ENCODE results near the gene PLEKHA3. TPM values are rescaled to one million over a fixed set of nuclear protein-coding genes. Genes with fewer than 3 reads are reported as not detected.

The PLEKHA3 gene
- total RNA-seq (20.2 TPM), polyA plus RNA-seq (15.0 TPM)

- Histone ChIP-seq H3K27ac (ENCODE audit: low read depth) (peak within 1 kb of the TSS; percentile 73), H3K36me3 (ENCODE audit: insufficient read depth) (no peaks in the 10 kb centered on the region), H3K4me3 (ENCODE audit: low read depth, low read length) (peak within 1 kb of the TSS; percentile 76), H3K4me1 (ENCODE audit: insufficient read depth) (peaks cover 1% of the 10 kb centered on the region)
- WGBS, result under 1% methylated on average over 85 of the region's 92 CpGs
- DNase-seq (ENCODE audit: extremely low spot score), result peak; percentile 78
These were observed at the start of gene PLEKHA3 for GRCh38 chr2:178480227-178481181. PLEKHA3 (plus strand) TSS chr2:178480457; CDS start chr2:178480870, 413 bp downstream.

GRCh38 chr2:178436662-178437061, 43.6 kb upstream of the PLEKHA3 start:
- Histone ChIP-seq H3K27ac (ENCODE audit: low read depth) (no peak overlapping the region), H3K4me3 (ENCODE audit: low read depth, low read length) (no peak overlapping the region), H3K4me1 (ENCODE audit: insufficient read depth) (no peaks in the 10 kb centered on the region), H3K36me3 (ENCODE audit: insufficient read depth) (peaks cover 6% of the 10 kb centered on the region)
- 95% methylated on average over 2 of the region's 2 CpGs for WGBS
- DNase-seq (ENCODE audit: extremely low spot score), result no peak

GRCh38 chr2:178441426-178441825, 38.8 kb upstream of the PLEKHA3 start:
- no peaks in the 10 kb centered on the region for H3K4me1 ChIP-seq (ENCODE audit: insufficient read depth)
- H3K4me3 ChIP-seq (ENCODE audit: low read depth, low read length), result no peak overlapping the region
- H3K36me3 ChIP-seq (ENCODE audit: insufficient read depth), result peaks cover 4% of the 10 kb centered on the region
- DNase-seq (ENCODE audit: extremely low spot score), result no peak
- H3K27ac ChIP-seq (ENCODE audit: low read depth), result no peak overlapping the region
- 87% methylated on average over 2 of the region's 2 CpGs for WGBS

GRCh38 chr2:178448968-178449661, 31.1 kb upstream of the PLEKHA3 start:
- Histone ChIP-seq H3K27ac (ENCODE audit: low read depth) (no peak overlapping the region), H3K4me3 (ENCODE audit: low read depth, low read length) (no peak overlapping the region), H3K36me3 (ENCODE audit: insufficient read depth) (no peaks in the 10 kb centered on the region), H3K4me1 (ENCODE audit: insufficient read depth) (no peaks in the 10 kb centered on the region)
- WGBS, result 63% methylated on average over 4 of the region's 4 CpGs
- DNase-seq (ENCODE audit: extremely low spot score), result no peak

GRCh38 chr2:178449700-178450523, 30.3 kb upstream of the PLEKHA3 start:
- Histone ChIP-seq H3K27ac (ENCODE audit: low read depth) (peak overlapping the region; percentile 98), H3K4me3 (ENCODE audit: low read depth, low read length) (peak overlapping the region; percentile 72), H3K36me3 (ENCODE audit: insufficient read depth) (no peaks in the 10 kb centered on the region), H3K4me1 (ENCODE audit: insufficient read depth) (no peaks in the 10 kb centered on the region)
- WGBS, result 6% methylated on average over 18 of the region's 18 CpGs
- no peak for DNase-seq (ENCODE audit: extremely low spot score)

- WGBS, result under 1% methylated on average over 25 of the region's 25 CpGs
- Histone ChIP-seq H3K4me3 (ENCODE audit: low read depth, low read length) (peak overlapping the region; percentile 72), H3K4me1 (ENCODE audit: insufficient read depth) (no peaks in the 10 kb centered on the region), H3K36me3 (ENCODE audit: insufficient read depth) (no peaks in the 10 kb centered on the region), H3K27ac (ENCODE audit: low read depth) (peak overlapping the region; percentile 98)
- DNase-seq (ENCODE audit: extremely low spot score), result no peak
These were observed 29.8 kb upstream of the PLEKHA3 start for GRCh38 chr2:178450524-178450773.

- Histone ChIP-seq H3K36me3 (ENCODE audit: insufficient read depth) (no peaks in the 10 kb centered on the region), H3K4me3 (ENCODE audit: low read depth, low read length) (peak within 1 kb of the TSS; percentile 72), H3K27ac (ENCODE audit: low read depth) (peak within 1 kb of the TSS; percentile 98), H3K4me1 (ENCODE audit: insufficient read depth) (no peaks in the 10 kb centered on the region)
- peak; percentile 92 for DNase-seq (ENCODE audit: extremely low spot score)
- WGBS, result under 1% methylated on average over 76 of the region's 76 CpGs
These were observed 29.3 kb upstream of the PLEKHA3 start, which contains the start of the genes PJVK and PRKRA for GRCh38 chr2:178450774-178451525. PJVK (plus strand) TSS chr2:178451378; CDS start chr2:178453410, 2,032 bp downstream. PRKRA (minus strand) TSS chr2:178451175; CDS start chr2:178451030, 145 bp downstream.

GRCh38 chr2:178452334-178452733, 27.9 kb upstream of the PLEKHA3 start:
- Histone ChIP-seq H3K4me3 (ENCODE audit: low read depth, low read length) (no peak overlapping the region), H3K36me3 (ENCODE audit: insufficient read depth) (no peaks in the 10 kb centered on the region), H3K27ac (ENCODE audit: low read depth) (no peak overlapping the region), H3K4me1 (ENCODE audit: insufficient read depth) (no peaks in the 10 kb centered on the region)
- 95% methylated on average over 2 of the region's 2 CpGs for WGBS
- DNase-seq (ENCODE audit: extremely low spot score), result no peak

- no peak overlapping the region for H3K27ac ChIP-seq (ENCODE audit: low read depth)
- H3K4me1 ChIP-seq (ENCODE audit: insufficient read depth), result no peaks in the 10 kb centered on the region
- H3K36me3 ChIP-seq (ENCODE audit: insufficient read depth), result no peaks in the 10 kb centered on the region
- 59% methylated on average over 5 of the region's 5 CpGs for WGBS
- H3K4me3 ChIP-seq (ENCODE audit: low read depth, low read length), result no peak overlapping the region
- DNase-seq (ENCODE audit: extremely low spot score), result no peak
These were observed 27.4 kb upstream of the PLEKHA3 start for GRCh38 chr2:178452870-178453269.

- H3K36me3 ChIP-seq (ENCODE audit: insufficient read depth), result no peaks in the 10 kb centered on the region
- DNase-seq (ENCODE audit: extremely low spot score), result no peak
- WGBS, result 93% methylated on average over 5 of the region's 5 CpGs
These were observed 24.3 kb upstream of the PLEKHA3 start for GRCh38 chr2:178455947-178456346.

GRCh38 chr2:178457390-178457886, 22.8 kb upstream of the PLEKHA3 start:
- WGBS, result 90% methylated on average over 11 of the region's 11 CpGs
- no peaks in the 10 kb centered on the region for H3K36me3 ChIP-seq (ENCODE audit: insufficient read depth)
- H3K4me3 ChIP-seq (ENCODE audit: low read depth, low read length), result no peak overlapping the region
- no peak for DNase-seq (ENCODE audit: extremely low spot score)
- no peaks in the 10 kb centered on the region for H3K4me1 ChIP-seq (ENCODE audit: insufficient read depth)
- no peak overlapping the region for H3K27ac ChIP-seq (ENCODE audit: low read depth)

More at GRCh38 chr2:178455947-178456346, 24.3 kb upstream of the PLEKHA3 start:
- H3K27ac ChIP-seq (ENCODE audit: low read depth), result no peak overlapping the region
- no peak overlapping the region for H3K4me3 ChIP-seq (ENCODE audit: low read depth, low read length)
- no peaks in the 10 kb centered on the region for H3K4me1 ChIP-seq (ENCODE audit: insufficient read depth)

- Histone ChIP-seq H3K36me3 (ENCODE audit: insufficient read depth) (no peaks in the 10 kb centered on the region), H3K4me1 (ENCODE audit: insufficient read depth) (no peaks in the 10 kb centered on the region), H3K4me3 (ENCODE audit: low read depth, low read length) (no peak overlapping the region), H3K27ac (ENCODE audit: low read depth) (no peak overlapping the region)
- 91% methylated on average over 7 of the region's 7 CpGs for WGBS
- DNase-seq (ENCODE audit: extremely low spot score), result no peak
These were observed 10.9 kb upstream of the PLEKHA3 start for GRCh38 chr2:178469219-178469849.
